Measurements from ENCODE around the gene RPL27. TPM values are rescaled to one million over a fixed set of nuclear protein-coding genes. Genes with fewer than 3 reads are reported as not detected.
"Not testable (repeated sequence)": the region's sequence is repeated elsewhere in the genome, so short reads cannot be mapped to it uniquely, and the experiment has no call there.

Gene RPL27
- total RNA-seq: 1,000 to 10,000 TPM; 1,110 to 1,208 TPM
- long read RNA-seq, donor 1, transcript RPL27-206 (4 exons, 730 nt): minor isoform, 22 of 104 reads
- long read RNA-seq, donor 1, transcript RPL27-201 (5 exons, 505 nt): major isoform, 76 of 104 reads
- long read RNA-seq, donor 1, partial matches to known transcripts: 1 of 104 reads
- long read RNA-seq, donor 1, other reads (novel, unspliced or antisense): 1 of 104 reads
- long read RNA-seq, donor 2, transcript RPL27-201 (5 exons, 505 nt): major isoform, 100 of 127 reads
- long read RNA-seq, donor 2, transcript RPL27-206 (4 exons, 730 nt): minor isoform, 21 of 127 reads
- long read RNA-seq, donor 2, partial matches to known transcripts: 0 of 127 reads
- long read RNA-seq, donor 2, other reads (novel, unspliced or antisense): 5 of 127 reads

- DNase-seq (ENCODE audit: low spot score): peak; percentile 99
- intact Hi-C loops (cut with DNase I): no loop called here
These were observed at the start of gene RPL27 for GRCh38 chr17:42997984-42998938. Gene RPL27, plus strand, starts transcription at chr17:42998419. Its CDS starts 332 bp downstream, at chr17:42998751.

- DNase-seq (ENCODE audit: low spot score): peak; percentile 59
- intact Hi-C loops (cut with DNase I): no loop called here
These were observed 48.0 kb upstream of the RPL27 start for GRCh38 chr17:42950044-42950783.

GRCh38 chr17:42953669-42954068, 44.5 kb upstream of the RPL27 start:
- intact Hi-C loops (cut with DNase I): no loop called here
- DNase-seq (ENCODE audit: low spot score): no peak

GRCh38 chr17:42964161-42964932, 33.9 kb upstream of the RPL27 start, which contains the start of gene AARSD1:
Gene AARSD1, minus strand, starts transcription at chr17:42964454. Its CDS starts 14 bp downstream, at chr17:42964440.
- peak; percentile 97 for DNase-seq (ENCODE audit: low spot score)
- intact Hi-C loops (cut with DNase I): no loop called here

- intact Hi-C loops (cut with DNase I): no loop called here
- no peak for DNase-seq (ENCODE audit: low spot score)
These were observed 30.3 kb upstream of the RPL27 start for GRCh38 chr17:42967925-42968324.

DNA sequence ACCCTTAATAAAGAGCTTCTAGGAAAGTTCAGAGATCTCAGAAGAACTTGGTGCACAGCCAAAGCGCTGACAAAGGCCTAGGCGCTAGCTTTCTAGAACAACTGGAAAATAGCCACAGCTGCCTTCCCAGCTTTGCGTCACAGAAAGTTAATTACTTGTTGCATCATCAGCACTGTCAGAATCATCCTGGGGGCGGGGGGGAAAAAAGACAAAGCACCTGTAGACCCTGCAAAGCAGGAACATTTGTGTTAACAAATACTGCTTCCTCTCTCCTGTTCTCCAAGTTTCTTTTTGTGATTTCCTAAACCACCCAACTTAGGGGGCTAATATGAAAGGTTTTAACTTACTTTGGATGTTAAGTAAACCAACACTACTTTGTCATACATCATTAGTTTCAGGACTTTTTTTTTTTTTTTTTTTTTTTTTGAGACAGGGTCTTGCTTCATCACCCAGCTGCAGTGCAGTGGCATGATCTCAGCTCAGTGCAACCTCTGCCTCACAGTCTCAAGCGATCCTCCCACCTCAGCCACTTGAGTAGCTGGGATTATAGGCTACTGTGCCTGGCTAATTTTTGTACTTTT, 29.1 kb upstream of the RPL27 start:
- no peak for DNase-seq (ENCODE audit: low spot score)
- intact Hi-C loops (cut with DNase I): no loop called here

GRCh38 chr17:42971589-42971988, 26.6 kb upstream of the RPL27 start:
- DNase-seq (ENCODE audit: low spot score): no peak
- intact Hi-C loops (cut with DNase I): no loop called here

DNA sequence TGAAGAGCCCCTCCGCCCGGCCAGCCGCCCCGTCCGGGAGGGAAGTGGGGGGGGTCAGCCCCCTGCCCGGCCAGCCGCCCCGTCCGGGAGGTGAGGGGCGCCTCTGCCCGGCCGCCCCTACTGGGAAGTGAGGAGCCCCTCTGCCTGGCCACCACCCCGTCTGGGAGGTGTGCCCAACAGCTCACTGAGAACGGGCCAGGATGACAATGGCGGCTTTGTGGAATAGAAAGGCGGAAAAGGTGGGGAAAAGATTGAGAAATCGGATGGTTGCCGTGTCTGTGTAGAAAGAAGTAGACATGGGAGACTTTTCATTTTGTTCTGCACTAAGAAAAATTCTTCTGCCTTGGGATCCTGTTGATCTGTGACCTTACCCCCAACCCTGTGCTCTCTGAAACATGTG, 24.9 kb upstream of the RPL27 start:
- DNase-seq (ENCODE audit: low spot score); intact Hi-C loops (cut with DNase I): not testable (repeated sequence)

DNA sequence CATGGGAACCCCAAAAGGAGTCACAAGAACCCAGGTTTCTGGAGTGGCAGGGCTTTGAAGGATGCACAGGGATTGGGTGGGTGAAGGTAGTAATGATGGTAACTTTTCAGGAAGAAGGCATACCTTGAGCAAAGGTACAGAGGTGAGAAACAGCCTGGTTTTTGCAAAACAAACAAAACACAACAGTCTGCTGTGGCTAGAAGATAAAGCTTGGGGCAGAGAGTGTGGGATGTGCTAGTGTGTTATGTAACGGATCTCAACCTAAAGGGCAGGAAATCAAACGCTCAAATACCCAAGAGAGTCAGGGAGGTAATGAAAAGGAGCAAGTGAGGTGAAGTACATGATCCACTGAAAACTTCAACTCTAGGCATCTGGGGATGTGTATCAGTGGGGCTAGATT, 23.0 kb upstream of the RPL27 start:
- DNase-seq (ENCODE audit: low spot score): no peak
- intact Hi-C loops (cut with DNase I): no loop called here

DNA sequence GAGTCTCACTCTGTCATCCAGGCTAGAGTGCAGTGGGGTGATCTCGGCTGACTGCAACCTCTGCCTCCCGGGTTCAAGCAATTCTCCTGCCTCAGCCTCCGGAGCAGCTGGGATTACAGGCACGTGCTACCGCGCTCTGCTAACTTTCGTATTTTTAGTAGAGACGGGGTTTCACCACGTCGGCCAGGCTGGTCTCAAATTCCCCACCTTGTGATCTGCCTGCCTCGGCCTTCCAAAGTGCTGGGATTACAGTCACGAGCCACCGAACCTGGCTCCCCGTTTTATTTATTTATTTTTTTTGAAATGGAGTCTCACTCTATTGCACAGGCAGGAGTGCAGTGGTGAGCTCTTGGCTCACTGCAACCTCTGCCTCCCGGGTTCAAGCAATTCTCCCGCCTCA, 22.5 kb upstream of the RPL27 start:
- DNase-seq (ENCODE audit: low spot score); intact Hi-C loops (cut with DNase I): not testable (repeated sequence)

GRCh38 chr17:42979511-42980273, 18.5 kb upstream of the RPL27 start, which contains the start of gene PTGES3L:
Gene PTGES3L, minus strand, starts transcription at chr17:42980080. Its CDS starts 27 bp downstream, at chr17:42980053.
- intact Hi-C loops (cut with DNase I): no loop called here
- DNase-seq (ENCODE audit: low spot score): peak; percentile 83

DNA sequence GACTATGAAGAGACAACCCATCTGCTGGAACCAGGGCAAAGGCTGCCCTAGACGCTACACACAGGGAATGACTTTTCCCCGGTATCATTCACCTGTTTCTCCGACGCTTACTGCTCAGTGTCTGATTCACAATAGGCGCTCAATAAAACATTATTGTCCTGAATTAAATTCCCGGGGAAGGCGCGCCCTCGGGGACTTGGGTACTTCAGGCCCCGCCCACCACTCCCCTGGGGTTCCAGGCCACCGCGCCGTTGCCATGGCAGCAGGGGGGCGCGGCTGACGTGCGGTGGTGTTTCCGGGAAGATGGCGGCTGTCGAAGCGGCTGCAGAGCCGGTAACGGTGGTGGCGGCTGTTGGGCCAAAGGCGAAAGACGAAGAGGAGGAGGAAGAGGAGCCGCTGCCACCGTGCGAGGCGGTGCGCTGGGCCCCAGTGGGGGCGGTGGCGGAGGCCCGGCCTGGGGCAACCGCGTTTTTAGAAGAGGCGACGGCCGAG, 17.9 kb upstream of the RPL27 start, which contains the start of gene RUNDC1:
Gene RUNDC1, plus strand, starts transcription at position 292 of the 492 bp plus-strand sequence. Its CDS starts 12 bp downstream, at position 304.
- DNase-seq (ENCODE audit: low spot score): peak; percentile 97
- intact Hi-C loops (cut with DNase I): no loop called here

- intact Hi-C loops (cut with DNase I): no loop called here
- DNase-seq (ENCODE audit: low spot score): peak; percentile 83
These were observed 17.3 kb upstream of the RPL27 start for GRCh38 chr17:42980766-42981397.

GRCh38 chr17:42982266-42982665, 16.0 kb upstream of the RPL27 start:
- intact Hi-C loops (cut with DNase I): no loop called here
- no peak for DNase-seq (ENCODE audit: low spot score)

GRCh38 chr17:42985225-42985624, 13.0 kb upstream of the RPL27 start:
- intact Hi-C loops (cut with DNase I): no loop called here
- no peak for DNase-seq (ENCODE audit: low spot score)

GRCh38 chr17:42989141-42989540, 9.1 kb upstream of the RPL27 start:
- no peak for DNase-seq (ENCODE audit: low spot score)
- intact Hi-C loops (cut with DNase I): no loop called here
